K562 (cell line): ENCODE data around the gene SAFB. TPM values are rescaled to one million over a fixed set of nuclear protein-coding genes. Genes with fewer than 3 reads are reported as not detected.

Experiments used
- CCAR2 ChIP-seq: fragments of 200-400 bp; formaldehyde crosslinking; IDR thresholded peaks from 2 replicates; pipeline ENCODE4 v1.6.1; 2017; ENCODE audit warnings: mild to moderate bottlenecking, low read depth, low read length
- CEBPG ChIP-seq, 3 experiments: fragments of 200-800 bp in 1 of 3; sonication (Bioruptor generic) in 1 of 3; sonication (generic) in 1 of 3; formaldehyde crosslinking in 1 of 3; IDR thresholded peaks in 2 of 3; conservative IDR thresholded peaks in 1 of 3; 2 replicates each; pipeline versions ENCODE4 v1.6.1 to v1.8.0; 2016 to 2022; ENCODE audit warnings: missing compliant biosample characterization in 2 of 3, missing genetic modification characterization in 2 of 3, mild to moderate bottlenecking in 1 of 3, missing genetic modification reagents in 1 of 3
- E2F4 ChIP-seq: sonication (generic); formaldehyde crosslinking; IDR thresholded peaks from 2 replicates; pipeline ENCODE4 v1.8.0; 2022; ENCODE audit warnings: mild to moderate bottlenecking, low read depth, missing genetic modification reagents
- E2F6 ChIP-seq, 2 experiments: IDR thresholded peaks; 2 replicates each; pipeline ENCODE4 v1.6.1; 2011; ENCODE audit warnings: borderline replicate concordance in 1 of 2, control low read depth in 1 of 2, low read depth in 1 of 2, low read length in 1 of 2, mild to moderate bottlenecking in 1 of 2, mixed read lengths in 1 of 2, moderate library complexity in 1 of 2; ENCODE audit not compliant: insufficient read depth in 1 of 2, insufficient read length in 1 of 2, poor library complexity in 1 of 2, severe bottlenecking in 1 of 2; ENCODE audit errors: extremely low read depth in 1 of 2
- ETS1 ChIP-seq: conservative IDR thresholded peaks from 2 replicates; pipeline ENCODE4 v1.6.1; 2011; ENCODE audit warnings: low read depth, mild to moderate bottlenecking, low read length; ENCODE audit not compliant: control insufficient read depth
- FOXA1 ChIP-seq: fragments of 450-650 bp; IDR thresholded peaks from 2 replicates; pipeline ENCODE4 v1.6.1; 2016; ENCODE audit warnings: mild to moderate bottlenecking, borderline replicate concordance
- GMEB1 ChIP-seq: fragments of 250-450 bp; sonication (Bioruptor Pico); IDR thresholded peaks from 2 replicates; pipeline ENCODE4 v1.4.0; 2020; ENCODE audit warnings: mild to moderate bottlenecking
- HIVEP1 ChIP-seq: fragments of 250-450 bp; sonication (Bioruptor Pico); IDR thresholded peaks from 2 replicates; pipeline ENCODE4 v1.4.0; 2020; ENCODE audit warnings: mild to moderate bottlenecking
- KLF16 ChIP-seq: IDR thresholded peaks from 2 replicates; pipeline ENCODE4 v1.6.1; 2016; ENCODE audit warnings: antibody characterized with exemption
- NONO ChIP-seq, 2 experiments: fragments of 200-400 bp in 1 of 2; fragments of 450-650 bp in 1 of 2; formaldehyde crosslinking in 1 of 2; IDR thresholded peaks; 2 replicates each; pipeline ENCODE4 v1.6.1; 2017; ENCODE audit warnings: low read depth in 2 of 2, mild to moderate bottlenecking in 2 of 2, moderate library complexity in 2 of 2, low read length in 1 of 2
- SPI1 ChIP-seq: IDR thresholded peaks from 2 replicates; pipeline ENCODE4 v1.6.1; 2011; ENCODE audit warnings: low read depth, low read length, control low read depth, borderline replicate concordance
- TAL1 ChIP-seq: fragments of 450-650 bp; IDR thresholded peaks from 2 replicates; pipeline ENCODE4 v1.6.1; 2016; ENCODE audit warnings: mild to moderate bottlenecking
- USF1 ChIP-seq: sonication (generic); formaldehyde crosslinking; IDR thresholded peaks from 2 replicates; pipeline ENCODE4 v1.9.0; 2022; ENCODE audit warnings: mild to moderate bottlenecking, missing genetic modification reagents
- ZFPM2 ChIP-seq: fragments of 250-450 bp; sonication (Bioruptor Pico); IDR thresholded peaks from 2 replicates; pipeline ENCODE4 v1.5.1; 2022; ENCODE audit warnings: mild to moderate bottlenecking
- ZNF316 ChIP-seq: fragments of 450-650 bp; IDR thresholded peaks from 2 replicates; pipeline ENCODE4 v1.6.1; 2016
- ZNF395 ChIP-seq: fragments of 200-800 bp; sonication (Bioruptor generic); IDR thresholded peaks from 2 replicates; pipeline ENCODE4 v1.6.1; 2017; ENCODE audit warnings: missing genetic modification characterization, missing compliant biosample characterization
- ZNF699 ChIP-seq: fragments of 250-450 bp; sonication (Bioruptor Pico); IDR thresholded peaks from 2 replicates; pipeline ENCODE4 v1.8.0; 2021; ENCODE audit warnings: mild to moderate bottlenecking, moderate library complexity; ENCODE audit not compliant: insufficient replicate concordance
- ZZZ3 ChIP-seq: fragments of 450-650 bp; IDR thresholded peaks from 2 replicates; pipeline ENCODE4 v1.6.1; 2016; ENCODE audit warnings: antibody characterized with exemption, mild to moderate bottlenecking, moderate library complexity
- polyA plus RNA-seq, 8 experiments: library from polyadenylated mRNA; depleted of rRNA in 4 of 8; stranded (reverse) in 5 of 8; unstranded in 3 of 8; fragments of >200 nt; fragmentation: Nextera tagmentation in 2 of 8; fragmentation: Illumina TruSeq in 1 of 8; extraction: Ambion mirVana in 2 of 8; extraction: Trizol in 1 of 8; gene quantifications; 2 replicates each; pipeline versions ENCODE4 v1.2.1 to v1.2.3, GENCODE V29; 2011 to 2014; ENCODE audit warnings: inconsistent platforms in 1 of 8, missing spikeins in 1 of 8
- total RNA-seq, 7 experiments: library from RNA; depleted of rRNA in 6 of 7; stranded (reverse); fragments of >200 nt in 6 of 7; fragmentation: Illumina TruSeq in 2 of 7; extraction: Trizol in 2 of 7; gene quantifications; 2 replicates each; pipeline versions ENCODE4 v1.2.1 to v1.2.3, GENCODE V29; 2011 to 2021; ENCODE audit warnings: low replicate concordance in 1 of 7

The SAFB gene
- total and polyA plus RNA-seq, 9 of the 15 experiments (the other 6 are each of a cell fraction or from before 2014, with no cell fraction given) = 1.1 to 151 (median 83.1) TPM

- TF ChIP-seq E2F4 (CRISPR knock-in tag) (no peak), E2F6 (IDR thresholded peaks at IDR 0.05; ENCODE audit: borderline replicate concordance in 1 of 2, extremely low read depth in 1 of 2, insufficient read depth in 1 of 2, insufficient read length in 1 of 2, low read depth in 1 of 2, low read length in 1 of 2, poor library complexity in 1 of 2, severe bottlenecking in 1 of 2) (peak in 1 of 2 experiments; percentile 34), CEBPG (CRISPR knock-in tag; IDR thresholded peaks at IDR 0.05) (no peak), CEBPG (tag; conservative IDR thresholded peaks at IDR 0.05 in 1 of 2, IDR thresholded peaks at IDR 0.05 in 1 of 2) (no peak), CCAR2 (no peak), KLF16 (peak; percentile 75), ZZZ3 (peak; percentile 99), ZFPM2 (CRISPR knock-in tag) (0 out of 2 replicates have a peak, but pooled peaks have one; percentile 28), USF1 (CRISPR knock-in tag) (peak; percentile 61), ZNF316 (0 out of 2 replicates have a peak, but pooled peaks have one; percentile 14), SPI1 (0 out of 2 replicates have a peak, but pooled peaks have one; percentile 21), ZNF395 (CRISPR knock-in tag) (no peak), ETS1 (peak; percentile 68; the same call in 1 of the 2 replicates), NONO (IDR thresholded peaks at IDR 0.05; ENCODE audit: low read depth in 2 of 2, low read length in 1 of 2) (peak; percentile 58 to 89; a peak in 3 of 4 replicates), FOXA1 (no peak), GMEB1 (CRISPR knock-in tag) (peak; percentile 24; the same call in 1 of the 2 replicates), HIVEP1 (CRISPR knock-in tag) (no peak; the same call in 1 of the 2 replicates), TAL1 (no peak), ZNF699 (CRISPR knock-in tag) (no peak)
Observed at GRCh38 chr19:5690125-5690954, 67.5 kb downstream of the SAFB start, which contains the start of gene RPL36 (continued).
